Astrocyte of the cerebellum (primary cell): Measurements from ENCODE around the gene PCDHGA6.

ENCODE experiments used
- DNase-seq: peaks from one replicate; pipeline ENCODE4 v3.0.0-alpha.2; 2011; ENCODE audit warnings: low read depth
- H3K4me3 ChIP-seq: 2 replicates; pipeline ENCODE4 v1.5.1; 2011; ENCODE audit warnings: mild to moderate bottlenecking, low read depth, low read length, moderate library complexity
- CTCF ChIP-seq: IDR thresholded peaks from 2 replicates; pipeline ENCODE4 v1.5.1; 2012; ENCODE audit warnings: low read length, low read depth, moderate library complexity, mild to moderate bottlenecking; ENCODE audit errors: missing control alignments
- in situ Hi-C: cut with HindIII; loops from 2 replicates; pipeline ENCODE4 v1.10.0; 2017; ENCODE audit warnings: low sequenced_read_pairs

Gene PCDHGA6

GRCh38 chr5:141420855-141421488, 47.3 kb downstream of the PCDHGA6 start, which contains the start of gene PCDHGA11:
Gene PCDHGA11 (plus strand): TSS chr5:141421051. CDS start chr5:141421228, 177 bp downstream.
- peak; percentile 20 for DNase-seq
- in situ Hi-C loops = no loop called here
- H3K4me3 ChIP-seq = peak within 1 kb of the TSS; percentile 42
- peak; percentile 55 for TF ChIP-seq CTCF

GRCh38 chr5:141421489-141421855, 47.8 kb downstream of the PCDHGA6 start:
- in situ Hi-C loops = no loop called here
- no peak for TF ChIP-seq CTCF
- peak overlapping the region; percentile 42 for H3K4me3 ChIP-seq
- DNase-seq = no peak

GRCh38 chr5:141422742-141423291, 49.1 kb downstream of the PCDHGA6 start:
- no peak for DNase-seq
- no peak overlapping the region for H3K4me3 ChIP-seq

GRCh38 chr5:141427783-141428426, 54.2 kb downstream of the PCDHGA6 start:
- DNase-seq = no peak
- TF ChIP-seq CTCF = no peak
- no peak overlapping the region for H3K4me3 ChIP-seq
- in situ Hi-C loops = loop anchor here (5.0 kb wide), 1 partner anchor 86 kb away; the partner anchor contains the start of gene PCDHGA3

More at GRCh38 chr5:141422742-141423291, 49.1 kb downstream of the PCDHGA6 start:
- in situ Hi-C loops = no loop called here
- TF ChIP-seq CTCF = no peak
